PC-9 (cell line): ENCODE results near the gene HEPHL1. TPM values are rescaled to one million over a fixed set of nuclear protein-coding genes. Genes with fewer than 3 reads are reported as not detected.

Experiments
- BruUV-seq: library from RNA; stranded (reverse); fragments of 400-500 nt; replicated peaks from 2 replicates; lab custom pipeline; 2021; lab: Mats Ljungman, UMichigan
- CTCF ChIA-PET: fragments of 300-600 bp; sonication (Branson Sonifier 250); formaldehyde crosslinking; loops from one replicate; lab custom pipeline; 2022; ENCODE audit warnings: antibody characterized with exemption; lab: Charles Lee
- POLR2A ChIA-PET: fragments of 300-600 bp; sonication (Branson Sonifier 250); formaldehyde crosslinking; loops from one replicate; lab custom pipeline; 2022; ENCODE audit warnings: antibody characterized with exemption; ENCODE audit not compliant: unreplicated experiment; lab: Charles Lee
- DNase-seq, 2 experiments: peaks; one replicate each; pipeline versions ENCODE4 v3.0.0 to v3.0.0-alpha.2; 2015 to 2022; ENCODE audit warnings: mixed read lengths in 1 of 2
- H2AFZ ChIP-seq: fragments of 200-600 bp; sonication (generic); 2 replicates; pipeline ENCODE4 v1.8.1; 2017; ENCODE audit warnings: antibody characterized with exemption
- H3F3A ChIP-seq: fragments of 200-600 bp; sonication (generic); 2 replicates; pipeline ENCODE4 v1.8.1; 2017; ENCODE audit warnings: antibody characterized with exemption, mild to moderate bottlenecking, low read depth; ENCODE audit not compliant: insufficient read depth
- H3K27ac ChIP-seq: fragments of 200-600 bp; sonication (generic); 2 replicates; pipeline ENCODE4 v1.6.1; 2016; ENCODE audit warnings: mixed run types
- H3K27me3 ChIP-seq: fragments of 200-600 bp; sonication (generic); 2 replicates; pipeline ENCODE4 v1.6.1; 2016; ENCODE audit warnings: low read depth, mixed run types; ENCODE audit not compliant: insufficient read depth
- H3K36me3 ChIP-seq: fragments of 200-600 bp; sonication (generic); 2 replicates; pipeline ENCODE4 v1.6.1; 2016; ENCODE audit warnings: low read depth, mixed run types
- H3K4me1 ChIP-seq: fragments of 200-600 bp; sonication (generic); replicated peaks from 2 replicates; pipeline ENCODE4 v1.6.1; 2016; ENCODE audit warnings: mixed run types; ENCODE audit not compliant: insufficient read depth
- H3K4me2 ChIP-seq: fragments of 200-600 bp; sonication (generic); 2 replicates; pipeline ENCODE4 v1.6.1; 2017; ENCODE audit warnings: mixed run types
- H3K4me3 ChIP-seq: fragments of 200-600 bp; sonication (generic); 2 replicates; pipeline ENCODE4 v1.6.1; 2016; ENCODE audit warnings: mixed run types
- H3K79me2 ChIP-seq: fragments of 200-600 bp; sonication (generic); 2 replicates; pipeline ENCODE4 v1.6.1; 2017; ENCODE audit warnings: low read depth, mixed run types
- H3K9me2 ChIP-seq: fragments of 200-600 bp; sonication (generic); 2 replicates; pipeline ENCODE4 v1.8.1; 2017; ENCODE audit warnings: mild to moderate bottlenecking; ENCODE audit not compliant: insufficient read depth
- H3K9me3 ChIP-seq: fragments of 200-600 bp; sonication (generic); 2 replicates; pipeline ENCODE4 v1.8.1; 2016; ENCODE audit warnings: low read depth; ENCODE audit not compliant: insufficient read depth
- H4K20me1 ChIP-seq: fragments of 200-600 bp; sonication (generic); 2 replicates; pipeline ENCODE4 v1.8.1; 2017; ENCODE audit not compliant: insufficient read depth
- EZH2 ChIP-seq: fragments of 200-600 bp; sonication (generic); IDR thresholded peaks from 2 replicates; pipeline ENCODE4 v1.8.0; 2017; ENCODE audit warnings: antibody characterized with exemption, low read depth
- intact Hi-C: fragments of 100-400 bp; cut with micrococcal nuclease; formaldehyde crosslinking; loops from one replicate; pipeline ENCODE4 v1.10.0; 2022; ENCODE audit not compliant: unreplicated experiment
- total RNA-seq: library from RNA; stranded (reverse); gene quantifications from 2 replicates; pipeline ENCODE4 v1.2.3, GENCODE V29; 2021
- TF ChIP-seq, protein P1 (sequence below): fragments of 200-600 bp; sonication (generic); conservative IDR thresholded peaks from 2 replicates; pipeline ENCODE4 v1.6.1; 2017; ENCODE audit warnings: mixed run types, antibody characterized with exemption, mild to moderate bottlenecking, moderate library complexity

Gene HEPHL1
- total RNA-seq, 1 experiment from 2014 or later = not detected

DNA sequence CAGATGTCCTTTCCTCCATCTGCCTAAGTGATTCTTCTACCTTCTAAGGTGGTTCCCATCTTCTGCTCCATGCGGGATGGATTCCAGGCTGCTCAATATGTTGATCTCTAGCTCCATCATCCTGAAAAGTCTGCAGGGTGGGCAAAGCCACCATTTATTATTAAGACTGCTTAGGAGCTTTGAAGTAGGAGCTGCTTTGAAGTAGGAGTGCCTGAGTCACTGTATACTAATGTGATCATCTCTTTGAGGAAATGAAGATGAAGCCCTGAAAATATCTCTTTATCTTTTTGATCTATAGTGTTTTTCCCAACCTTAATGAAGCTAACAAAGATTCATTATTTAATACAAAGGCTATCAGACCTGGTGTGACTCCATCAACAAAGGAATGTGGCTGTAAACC, 13.1 kb downstream of the HEPHL1 start:
- Histone ChIP-seq H3K79me2 (no peaks in the 10 kb centered on the region), H3K9me3 (no peaks in the 10 kb centered on the region), H3K4me1 (no peaks in the 10 kb centered on the region), H3K27ac (no peak overlapping the region), H2AFZ (no peak overlapping the region), H3K9me2 (no peaks in the 10 kb centered on the region), H3K36me3 (no peaks in the 10 kb centered on the region), H4K20me1 (no peaks in the 10 kb centered on the region), H3F3A (0 out of 2 replicates have a peak, but pooled peaks cover under 1% of the 10 kb centered on the region), H3K4me2 (no peak overlapping the region), H3K4me3 (no peak overlapping the region), H3K27me3 (no peaks in the 10 kb centered on the region)
- no peak for DNase-seq
- BruUV-seq = no TSS peak
- CTCF ChIA-PET = no interaction called here
- POLR2A ChIA-PET = no interaction called here
- intact Hi-C loops = no loop called here
- TF ChIP-seq EZH2 = no peak

DNA sequence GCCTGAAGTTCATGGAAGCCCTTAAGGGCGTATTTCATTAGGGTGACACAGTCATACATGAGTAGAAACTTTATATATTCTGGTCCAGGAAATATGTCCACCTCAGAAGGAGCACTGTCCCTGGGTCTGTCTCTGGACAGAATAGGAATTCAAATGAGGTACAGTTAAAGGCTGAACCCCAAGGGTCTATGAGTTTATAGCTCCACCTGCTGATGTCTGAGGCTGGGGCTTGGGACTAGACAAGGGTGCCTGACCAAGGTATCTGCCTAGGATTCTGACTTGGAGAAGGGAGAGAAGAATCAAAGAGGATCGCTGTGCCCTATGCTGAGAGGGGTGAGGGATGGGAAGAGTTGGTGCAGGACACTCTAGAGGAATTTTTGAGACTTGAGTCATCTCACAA, 14.9 kb downstream of the HEPHL1 start:
- intact Hi-C loops = no loop called here
- H3K9me3 ChIP-seq = no peaks in the 10 kb centered on the region

DNA sequence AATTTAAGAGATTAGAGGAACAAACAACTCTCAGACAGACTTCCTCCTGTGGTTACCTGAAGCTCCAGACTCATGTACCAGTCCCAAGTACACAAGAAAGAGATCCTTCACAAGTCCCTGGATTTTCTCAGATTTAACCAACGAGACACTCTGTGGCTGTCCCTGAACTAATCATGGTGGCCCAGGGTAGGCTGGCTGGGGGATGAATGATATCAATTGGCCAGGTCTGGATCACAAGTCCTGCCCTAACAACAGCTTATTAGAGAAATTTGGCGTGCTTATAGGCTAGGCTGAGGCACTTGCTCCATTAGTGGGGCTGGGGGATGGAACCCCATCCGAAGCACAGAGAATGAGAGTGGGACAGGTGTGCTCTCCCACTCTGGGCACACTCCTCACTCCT, 22.1 kb downstream of the HEPHL1 start:
- Histone ChIP-seq H3K9me2 (no peaks in the 10 kb centered on the region), H3F3A (peaks cover 14% of the 10 kb centered on the region; the same call in 1 of the 2 replicates), H3K79me2 (no peaks in the 10 kb centered on the region), H2AFZ (no peak overlapping the region), H3K27me3 (no peaks in the 10 kb centered on the region), H3K36me3 (no peaks in the 10 kb centered on the region), H4K20me1 (no peaks in the 10 kb centered on the region), H3K27ac (no peak overlapping the region), H3K9me3 (no peaks in the 10 kb centered on the region), H3K4me1 (peaks cover 15% of the 10 kb centered on the region), H3K4me2 (no peak overlapping the region), H3K4me3 (no peak overlapping the region)
- POLR2A ChIA-PET = no interaction called here
- TF ChIP-seq EZH2 = no peak
- TF ChIP-seq, protein P1, sequence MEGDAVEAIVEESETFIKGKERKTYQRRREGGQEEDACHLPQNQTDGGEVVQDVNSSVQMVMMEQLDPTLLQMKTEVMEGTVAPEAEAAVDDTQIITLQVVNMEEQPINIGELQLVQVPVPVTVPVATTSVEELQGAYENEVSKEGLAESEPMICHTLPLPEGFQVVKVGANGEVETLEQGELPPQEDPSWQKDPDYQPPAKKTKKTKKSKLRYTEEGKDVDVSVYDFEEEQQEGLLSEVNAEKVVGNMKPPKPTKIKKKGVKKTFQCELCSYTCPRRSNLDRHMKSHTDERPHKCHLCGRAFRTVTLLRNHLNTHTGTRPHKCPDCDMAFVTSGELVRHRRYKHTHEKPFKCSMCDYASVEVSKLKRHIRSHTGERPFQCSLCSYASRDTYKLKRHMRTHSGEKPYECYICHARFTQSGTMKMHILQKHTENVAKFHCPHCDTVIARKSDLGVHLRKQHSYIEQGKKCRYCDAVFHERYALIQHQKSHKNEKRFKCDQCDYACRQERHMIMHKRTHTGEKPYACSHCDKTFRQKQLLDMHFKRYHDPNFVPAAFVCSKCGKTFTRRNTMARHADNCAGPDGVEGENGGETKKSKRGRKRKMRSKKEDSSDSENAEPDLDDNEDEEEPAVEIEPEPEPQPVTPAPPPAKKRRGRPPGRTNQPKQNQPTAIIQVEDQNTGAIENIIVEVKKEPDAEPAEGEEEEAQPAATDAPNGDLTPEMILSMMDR = no peak
- BruUV-seq = no TSS peak
- intact Hi-C loops = no loop called here
- no peak for DNase-seq
- CTCF ChIA-PET = no interaction called here

More for the DNA sequence above, 14.9 kb downstream of the HEPHL1 start:
- no peaks in the 10 kb centered on the region for H3K4me1 ChIP-seq
- no peak overlapping the region for H2AFZ ChIP-seq
- H4K20me1 ChIP-seq = no peaks in the 10 kb centered on the region
- TF ChIP-seq, protein P1 = peak; percentile 32; the same call in 1 of the 2 replicates
- TF ChIP-seq EZH2 = no peak
- BruUV-seq = no TSS peak
- POLR2A ChIA-PET = no interaction called here
- no peaks in the 10 kb centered on the region for H3K36me3 ChIP-seq
- H3K27ac ChIP-seq = no peak overlapping the region
- no peaks in the 10 kb centered on the region for H3F3A ChIP-seq
- DNase-seq = no peak
- H3K27me3 ChIP-seq = no peaks in the 10 kb centered on the region
- no peaks in the 10 kb centered on the region for H3K79me2 ChIP-seq
- H3K9me2 ChIP-seq = no peaks in the 10 kb centered on the region
- H3K4me3 ChIP-seq = no peak overlapping the region
- H3K4me2 ChIP-seq = peak overlapping the region; percentile 30; the same call in 1 of the 2 replicates
- CTCF ChIA-PET = no interaction called here

DNA sequence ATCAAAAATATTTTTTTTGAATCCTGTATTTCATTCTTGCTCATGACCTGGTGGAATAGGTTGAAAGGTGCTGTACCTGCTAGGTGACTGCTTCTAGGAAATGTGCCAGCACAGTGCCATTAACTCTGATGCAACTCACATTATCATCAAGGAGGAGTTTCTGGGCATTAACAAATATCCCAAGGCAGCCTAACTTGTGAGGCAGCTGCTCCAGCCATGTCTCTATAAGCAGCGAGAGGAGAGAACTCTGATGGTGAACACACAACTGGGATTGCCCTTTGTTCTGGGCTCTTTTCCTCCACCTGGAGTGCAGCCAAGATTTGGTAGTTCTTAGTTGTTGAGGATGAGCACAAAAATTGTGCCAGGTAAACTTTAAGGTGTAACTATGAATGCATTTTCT, 25.6 kb downstream of the HEPHL1 start:
- no peak overlapping the region for H3K4me3 ChIP-seq
- POLR2A ChIA-PET = no interaction called here
- H3K36me3 ChIP-seq = no peaks in the 10 kb centered on the region
- no TSS peak for BruUV-seq
- TF ChIP-seq, protein P1 = no peak
- TF ChIP-seq EZH2 = no peak
- no peaks in the 10 kb centered on the region for H3K79me2 ChIP-seq
- peaks cover 15% of the 10 kb centered on the region for H3K4me1 ChIP-seq
- H3K9me3 ChIP-seq = no peaks in the 10 kb centered on the region
- H4K20me1 ChIP-seq = no peaks in the 10 kb centered on the region
- DNase-seq = peak in 1 of 2 experiments; percentile 85
- H3K27ac ChIP-seq = peak overlapping the region; percentile 21; the same call in 1 of the 2 replicates
- CTCF ChIA-PET = no interaction called here
- H2AFZ ChIP-seq = 0 out of 2 replicates have a peak overlapping the region, but pooled peaks have one; percentile 11
- H3F3A ChIP-seq = peaks cover 14% of the 10 kb centered on the region; the same call in 1 of the 2 replicates
- H3K27me3 ChIP-seq = no peaks in the 10 kb centered on the region
- H3K9me2 ChIP-seq = no peaks in the 10 kb centered on the region
- peak overlapping the region; percentile 45 for H3K4me2 ChIP-seq
- intact Hi-C loops = no loop called here
